Neural progenitor cell (in vitro differentiated cells): ENCODE data around the gene ITGA2.

Experiments used
- EZH2phosphoT487 ChIP-seq: fragments of 200-600 bp; sonication (generic); IDR thresholded peaks from 2 replicates; pipeline ENCODE4 v1.6.1; 2017; ENCODE audit warnings: antibody characterized with exemption
- TF ChIP-seq, protein P1 (sequence below): fragments of 200-600 bp; sonication (generic); IDR thresholded peaks from 2 replicates; pipeline ENCODE4 v1.5.1; 2017; ENCODE audit warnings: antibody characterized with exemption, mild to moderate bottlenecking

DNA sequence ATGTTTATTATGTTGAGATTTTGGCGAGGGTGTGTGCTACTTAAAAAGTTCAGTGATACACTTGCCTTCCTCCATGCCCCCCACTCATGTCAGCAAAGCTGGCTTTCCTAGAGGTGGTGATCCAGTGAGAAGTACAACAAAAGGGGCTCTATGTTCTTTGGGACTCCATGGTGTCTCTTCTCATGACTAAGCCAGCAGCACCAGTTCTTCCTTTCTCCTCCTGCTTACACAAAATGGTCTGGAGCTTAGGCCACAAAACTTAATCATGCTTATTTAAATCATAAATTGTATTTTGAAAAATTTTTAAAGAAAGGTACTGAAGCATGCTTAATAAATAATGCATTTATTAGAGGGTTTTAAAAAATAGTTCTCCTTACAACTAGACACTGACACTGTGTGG, 98.0 kb downstream of the ITGA2 start:
- TF ChIP-seq, protein P1, sequence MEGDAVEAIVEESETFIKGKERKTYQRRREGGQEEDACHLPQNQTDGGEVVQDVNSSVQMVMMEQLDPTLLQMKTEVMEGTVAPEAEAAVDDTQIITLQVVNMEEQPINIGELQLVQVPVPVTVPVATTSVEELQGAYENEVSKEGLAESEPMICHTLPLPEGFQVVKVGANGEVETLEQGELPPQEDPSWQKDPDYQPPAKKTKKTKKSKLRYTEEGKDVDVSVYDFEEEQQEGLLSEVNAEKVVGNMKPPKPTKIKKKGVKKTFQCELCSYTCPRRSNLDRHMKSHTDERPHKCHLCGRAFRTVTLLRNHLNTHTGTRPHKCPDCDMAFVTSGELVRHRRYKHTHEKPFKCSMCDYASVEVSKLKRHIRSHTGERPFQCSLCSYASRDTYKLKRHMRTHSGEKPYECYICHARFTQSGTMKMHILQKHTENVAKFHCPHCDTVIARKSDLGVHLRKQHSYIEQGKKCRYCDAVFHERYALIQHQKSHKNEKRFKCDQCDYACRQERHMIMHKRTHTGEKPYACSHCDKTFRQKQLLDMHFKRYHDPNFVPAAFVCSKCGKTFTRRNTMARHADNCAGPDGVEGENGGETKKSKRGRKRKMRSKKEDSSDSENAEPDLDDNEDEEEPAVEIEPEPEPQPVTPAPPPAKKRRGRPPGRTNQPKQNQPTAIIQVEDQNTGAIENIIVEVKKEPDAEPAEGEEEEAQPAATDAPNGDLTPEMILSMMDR = no peak
- no peak for TF ChIP-seq EZH2phosphoT487
